Kidney (tissue), 14 donors: ENCODE measurements around the gene NUB1. TPM values are rescaled to one million over a fixed set of nuclear protein-coding genes. Genes with fewer than 3 reads are reported as not detected.

Source experiments
- DNase-seq, 5 donors: peaks; one replicate each; pipeline ENCODE4 v3.0.0-alpha.2; 2013 to 2020
- FAIRE-seq: peaks from 2 replicates; lab custom pipeline; 2012; peaks lifted over from hg19 to GRCh38; lab: Jason Lieb, UNC
- H3K27ac ChIP-seq, 2 donors: one replicate each; pipeline ENCODE4 v1.7.0; 2013; ENCODE audit warnings: low read depth in 2 of 2, low read length in 2 of 2, inconsistent platforms in 1 of 2
- H3K27me3 ChIP-seq: one replicate; pipeline ENCODE4 v1.7.1; 2013; ENCODE audit warnings: low read length, inconsistent platforms; ENCODE audit not compliant: control insufficient read depth, insufficient read depth
- H3K36me3 ChIP-seq, 3 donors: one replicate each; pipeline versions ENCODE4 v1.7.0 to v1.7.1; 2013; ENCODE audit warnings: low read length in 3 of 3, control low read depth in 1 of 3, inconsistent platforms in 1 of 3; ENCODE audit not compliant: insufficient read depth in 3 of 3, control insufficient read depth in 2 of 3
- H3K4me1 ChIP-seq, 3 donors: one replicate each; pipeline versions ENCODE4 v1.7.0 to v1.7.1; 2013; ENCODE audit warnings: low read length in 3 of 3, inconsistent platforms in 1 of 3, low read depth in 1 of 3; ENCODE audit not compliant: control insufficient read depth in 2 of 3, insufficient read depth in 2 of 3
- H3K4me3 ChIP-seq, 3 donors: one replicate each; pipeline versions ENCODE4 v1.7.0 to v1.8.1; 2013; ENCODE audit warnings: low read length in 3 of 3, control low read depth in 1 of 3, inconsistent platforms in 1 of 3
- H3K9ac ChIP-seq, 3 donors: one replicate each; pipeline versions ENCODE4 v1.7.0 to v1.7.1; 2013; ENCODE audit warnings: low read length in 3 of 3, control low read depth in 1 of 3, inconsistent platforms in 1 of 3
- H3K9me3 ChIP-seq, 3 donors: one replicate each; pipeline versions ENCODE4 v1.7.0 to v1.7.1; 2013; ENCODE audit warnings: low read length in 3 of 3, control low read depth in 1 of 3, inconsistent platforms in 1 of 3; ENCODE audit not compliant: control insufficient read depth in 2 of 3, insufficient read depth in 1 of 3
- CTCF ChIP-seq: IDR thresholded peaks from 3 replicates; pipeline ENCODE4 v1.5.1; 2012; ENCODE audit warnings: mild to moderate bottlenecking, moderate library complexity, borderline replicate concordance; ENCODE audit not compliant: insufficient read depth; ENCODE audit errors: extremely low read depth
- intact Hi-C: fragments of 100-400 bp; cut with DNase I; formaldehyde crosslinking; loops from one replicate; pipeline ENCODE4 v1.11.1; 2022
- polyA plus RNA-seq: library from polyadenylated mRNA; stranded (reverse); fragments of 350-450 nt; fragmentation: Illumina TruSeq; extraction: RNeasy Lipid Tissue Mini Kit (QIAGEN cat#74804); gene quantifications from one replicate; pipeline ENCODE4 v1.2.3, GENCODE V29; 2014; ENCODE audit warnings: low read depth, low replicate concordance; ENCODE audit not compliant: insufficient read depth
- total RNA-seq: library from RNA; stranded (reverse); fragmentation: NEBNext Ultra II Directional; extraction: Animal tissue kit (Norgen Biotek cat#: 25700); gene quantifications from one replicate; pipeline ENCODE4 v1.2.1, GENCODE V29; 2021
- donor health status: control.
- donor health status: control.
- donor health status: control.
- donor health status: control.
- donor health status: control.
- donor health status: DM: yes; HTN: yes; CAD: no.
- donor health status: Normal renal cell carcinoma (clear cell type).

Gene NUB1
- total and polyA plus RNA-seq, 2 donors from 2014 or later = 32.7 to 51.8 TPM

DNA sequence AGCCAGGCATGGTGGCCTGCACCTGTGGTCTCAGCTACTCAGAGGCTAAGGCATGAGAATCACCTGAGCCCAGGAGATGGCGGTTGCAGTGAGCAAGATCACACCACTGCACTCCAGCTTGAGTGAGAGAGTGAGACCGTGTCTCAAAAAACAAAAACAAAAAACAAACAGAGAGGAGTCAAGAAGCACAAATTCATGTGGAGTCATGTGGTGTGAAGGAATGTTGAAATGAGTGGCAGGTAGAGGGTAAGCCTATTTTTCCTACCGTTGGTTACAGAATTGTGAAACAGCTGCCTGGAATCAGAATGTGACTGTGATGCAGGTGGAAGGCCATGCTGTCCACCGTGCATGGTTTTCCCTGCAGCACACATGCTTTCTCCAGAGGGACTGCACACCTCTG, 23.7 kb upstream of the NUB1 start:
- Histone ChIP-seq H3K9me3 (peaks cover 0 to 12% (median 0%) of the 10 kb centered on the region in 3 donors), H3K36me3 (no peaks in the 10 kb centered on the region), H3K4me3 (no peak overlapping the region), H3K27me3 (no peaks in the 10 kb centered on the region), H3K4me1 (no peaks in the 10 kb centered on the region), H3K9ac (no peak overlapping the region), H3K27ac (no peak overlapping the region)
- DNase-seq (no peak), FAIRE-seq (no peak)
- intact Hi-C loops = no loop called here
- no peak for TF ChIP-seq CTCF

DNA sequence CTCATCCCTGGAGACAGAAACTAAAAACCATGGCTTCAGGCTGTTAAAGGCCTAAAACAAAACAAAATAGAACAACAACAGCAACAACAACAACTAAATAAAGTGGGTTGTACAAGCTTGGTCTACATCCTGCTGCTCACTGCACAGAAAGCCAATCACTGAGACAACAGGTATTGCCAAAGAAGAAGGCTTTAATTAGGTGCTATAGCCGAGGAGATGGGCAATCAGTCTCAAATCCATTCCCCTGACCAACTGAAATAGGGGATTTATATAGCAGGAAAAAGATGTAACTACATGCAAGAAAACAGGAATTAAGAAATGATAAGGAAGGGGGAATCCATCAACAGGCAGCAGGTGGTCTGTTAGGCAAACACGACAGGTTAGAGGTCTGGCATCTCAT, 22.4 kb upstream of the NUB1 start:
- no peak overlapping the region for H3K27ac ChIP-seq
- no peaks in the 10 kb centered on the region for H3K4me1 ChIP-seq
- no peaks in the 10 kb centered on the region for H3K27me3 ChIP-seq
- no peak for TF ChIP-seq CTCF
- H3K9me3 ChIP-seq = peaks cover 0 to 12% (median 0%) of the 10 kb centered on the region in 3 donors
- H3K36me3 ChIP-seq = no peaks in the 10 kb centered on the region
- no peak overlapping the region for H3K9ac ChIP-seq
- intact Hi-C loops = no loop called here
- DNase-seq (no peak), FAIRE-seq (no peak)
- no peak overlapping the region for H3K4me3 ChIP-seq

GRCh38 chr7:151320263-151320845, 21.3 kb upstream of the NUB1 start:
- no peak overlapping the region for H3K27ac ChIP-seq
- H3K9ac ChIP-seq = no peak overlapping the region
- no peaks in the 10 kb centered on the region for H3K36me3 ChIP-seq
- DNase-seq (no peak), FAIRE-seq (no peak)
- H3K4me3 ChIP-seq = no peak overlapping the region
- H3K4me1 ChIP-seq = no peaks in the 10 kb centered on the region
- intact Hi-C loops = no loop called here
- H3K27me3 ChIP-seq = no peaks in the 10 kb centered on the region
- TF ChIP-seq CTCF = no peak
- H3K9me3 ChIP-seq = peaks cover 0 to 12% (median 0%) of the 10 kb centered on the region in 3 donors

GRCh38 chr7:151321341-151321740, 20.3 kb upstream of the NUB1 start:
- no peaks in the 10 kb centered on the region for H3K4me1 ChIP-seq
- H3K36me3 ChIP-seq = no peaks in the 10 kb centered on the region
- no peak for TF ChIP-seq CTCF
- intact Hi-C loops = no loop called here
- no peak overlapping the region for H3K4me3 ChIP-seq
- H3K9me3 ChIP-seq = peaks cover 0 to 12% (median 0%) of the 10 kb centered on the region in 3 donors
- no peak overlapping the region for H3K27ac ChIP-seq
- no peak overlapping the region for H3K9ac ChIP-seq
- DNase-seq (no peak), FAIRE-seq (no peak)
- no peaks in the 10 kb centered on the region for H3K27me3 ChIP-seq
